Epithelial cell of proximal tubule (primary cell): ENCODE measurements around the gene DHDH. TPM values are rescaled to one million over a fixed set of nuclear protein-coding genes. Genes with fewer than 3 reads are reported as not detected.

Experiments
- DNase-seq: peaks from one replicate; pipeline ENCODE4 v3.0.0-alpha.2; 2011; ENCODE audit warnings: low read depth
- H3K4me3 ChIP-seq: 2 replicates; pipeline ENCODE4 v1.5.1; 2011; ENCODE audit warnings: low read depth, mild to moderate bottlenecking, low read length
- total RNA-seq: library from RNA; depleted of rRNA; stranded (reverse); fragments of >200 nt; gene quantifications from 2 replicates; pipeline ENCODE4 v1.2.3, GENCODE V29; 2015
- TF ChIP-seq, protein P1 (sequence below): conservative IDR thresholded peaks from 2 replicates; pipeline ENCODE4 v1.5.1; 2012; ENCODE audit warnings: low read depth, mild to moderate bottlenecking, low read length

The DHDH gene
- total RNA-seq, 1 donor from 2014 or later, result 0.35 TPM

DNA sequence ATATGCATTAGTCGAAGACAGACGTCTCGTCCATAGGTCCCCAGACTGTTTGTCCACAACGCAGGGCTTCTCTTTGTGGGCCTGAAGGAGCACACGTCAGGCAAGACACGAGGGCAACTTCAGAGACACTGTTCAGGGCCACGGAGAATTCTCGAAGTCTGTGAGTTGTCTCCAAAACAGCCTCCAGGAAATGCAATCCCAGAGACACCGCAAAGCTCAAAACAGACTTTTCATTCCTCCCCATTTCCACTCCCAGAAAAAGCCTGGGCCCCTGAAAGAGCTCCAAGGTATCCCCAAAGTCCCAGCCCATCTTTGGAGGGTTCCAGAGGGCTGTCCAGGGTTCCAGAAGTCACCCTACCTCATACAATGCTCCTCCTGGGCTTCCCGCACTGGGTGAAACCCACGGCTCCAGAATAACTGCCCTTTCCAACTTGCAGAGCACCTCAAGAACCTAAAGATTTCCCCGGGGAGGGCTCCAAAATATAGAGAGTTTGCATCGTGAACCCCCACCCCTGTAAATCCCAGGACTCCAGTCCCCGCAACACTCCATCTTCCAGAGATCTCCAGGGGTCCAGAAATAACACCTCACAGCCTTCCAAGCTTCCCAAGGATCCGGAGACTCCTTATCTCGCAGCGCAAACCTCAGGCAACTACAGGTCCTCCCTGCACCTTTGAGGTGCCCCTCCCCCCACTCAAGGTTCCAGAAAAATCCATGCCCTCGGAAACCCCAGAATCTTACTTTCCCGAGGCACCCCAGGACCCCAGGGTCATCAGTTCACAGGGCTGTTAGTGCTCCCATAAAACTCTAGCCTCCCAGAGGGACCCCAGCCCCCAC lies 30.9 kb downstream of the DHDH start:
- TF ChIP-seq, protein P1, sequence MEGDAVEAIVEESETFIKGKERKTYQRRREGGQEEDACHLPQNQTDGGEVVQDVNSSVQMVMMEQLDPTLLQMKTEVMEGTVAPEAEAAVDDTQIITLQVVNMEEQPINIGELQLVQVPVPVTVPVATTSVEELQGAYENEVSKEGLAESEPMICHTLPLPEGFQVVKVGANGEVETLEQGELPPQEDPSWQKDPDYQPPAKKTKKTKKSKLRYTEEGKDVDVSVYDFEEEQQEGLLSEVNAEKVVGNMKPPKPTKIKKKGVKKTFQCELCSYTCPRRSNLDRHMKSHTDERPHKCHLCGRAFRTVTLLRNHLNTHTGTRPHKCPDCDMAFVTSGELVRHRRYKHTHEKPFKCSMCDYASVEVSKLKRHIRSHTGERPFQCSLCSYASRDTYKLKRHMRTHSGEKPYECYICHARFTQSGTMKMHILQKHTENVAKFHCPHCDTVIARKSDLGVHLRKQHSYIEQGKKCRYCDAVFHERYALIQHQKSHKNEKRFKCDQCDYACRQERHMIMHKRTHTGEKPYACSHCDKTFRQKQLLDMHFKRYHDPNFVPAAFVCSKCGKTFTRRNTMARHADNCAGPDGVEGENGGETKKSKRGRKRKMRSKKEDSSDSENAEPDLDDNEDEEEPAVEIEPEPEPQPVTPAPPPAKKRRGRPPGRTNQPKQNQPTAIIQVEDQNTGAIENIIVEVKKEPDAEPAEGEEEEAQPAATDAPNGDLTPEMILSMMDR, result no peak
- no peak for DNase-seq
- peak overlapping the region; percentile 51 for H3K4me3 ChIP-seq

DNA sequence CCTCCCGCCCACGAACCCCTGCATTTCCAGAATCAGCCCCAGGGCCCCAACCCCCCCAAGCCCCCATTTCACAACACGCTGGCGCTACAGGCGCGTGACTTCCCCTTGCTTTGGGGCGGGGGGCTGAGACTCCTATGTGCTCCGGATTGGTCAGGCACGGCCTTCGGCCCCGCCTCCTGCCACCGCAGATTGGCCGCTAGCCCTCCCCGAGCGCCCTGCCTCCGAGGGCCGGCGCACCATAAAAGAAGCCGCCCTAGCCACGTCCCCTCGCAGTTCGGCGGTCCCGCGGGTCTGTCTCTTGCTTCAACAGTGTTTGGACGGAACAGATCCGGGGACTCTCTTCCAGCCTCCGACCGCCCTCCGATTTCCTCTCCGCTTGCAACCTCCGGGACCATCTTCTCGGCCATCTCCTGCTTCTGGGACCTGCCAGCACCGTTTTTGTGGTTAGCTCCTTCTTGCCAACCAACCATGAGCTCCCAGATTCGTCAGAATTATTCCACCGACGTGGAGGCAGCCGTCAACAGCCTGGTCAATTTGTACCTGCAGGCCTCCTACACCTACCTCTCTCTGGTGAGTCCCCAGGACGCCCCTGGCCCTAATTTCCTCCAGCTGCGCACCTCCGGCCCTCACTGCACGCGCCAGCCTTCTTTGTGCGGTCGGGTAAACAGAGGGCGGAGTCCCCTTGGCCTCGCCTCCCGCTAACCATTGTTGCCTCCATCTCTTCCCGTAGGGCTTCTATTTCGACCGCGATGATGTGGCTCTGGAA lies 31.7 kb downstream of the DHDH start, which contains the start of gene FTL:
Gene FTL (plus strand): TSS at position 270 of the 766 bp plus-strand sequence. CDS start 199 bp downstream, at position 469.
- H3K4me3 ChIP-seq, result peak within 1 kb of the TSS; percentile 96
- no peak for DNase-seq
- TF ChIP-seq, protein P1, result no peak

DNA sequence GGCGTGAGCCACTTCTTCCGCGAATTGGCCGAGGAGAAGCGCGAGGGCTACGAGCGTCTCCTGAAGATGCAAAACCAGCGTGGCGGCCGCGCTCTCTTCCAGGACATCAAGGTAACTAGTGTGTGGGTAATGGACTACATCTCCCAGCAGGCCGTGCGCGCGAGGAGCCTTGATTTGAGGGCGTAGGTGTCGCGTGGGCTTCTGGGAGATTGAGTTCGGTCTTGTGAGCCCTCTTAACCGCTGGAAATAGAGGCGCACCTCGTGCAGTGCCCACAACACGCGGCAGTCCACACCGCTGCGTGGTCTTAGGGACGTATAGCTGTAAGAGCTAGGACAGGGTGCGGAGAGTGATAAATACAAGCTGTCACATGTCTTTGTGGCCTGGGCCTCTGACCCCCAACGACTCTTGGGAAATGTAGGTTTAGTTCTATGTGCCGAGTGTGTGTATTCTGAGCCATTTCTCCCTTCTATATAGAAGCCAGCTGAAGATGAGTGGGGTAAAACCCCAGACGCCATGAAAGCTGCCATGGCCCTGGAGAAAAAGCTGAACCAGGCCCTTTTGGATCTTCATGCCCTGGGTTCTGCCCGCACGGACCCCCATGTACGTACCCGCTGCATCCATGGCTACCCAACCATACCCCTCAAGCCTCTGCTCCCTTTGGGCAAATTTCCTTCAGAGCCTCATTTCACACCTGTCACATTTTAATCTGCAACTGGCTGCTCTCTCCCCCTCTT lies 32.5 kb downstream of the DHDH start:
- peak overlapping the region; percentile 96 for H3K4me3 ChIP-seq
- DNase-seq, result no peak
- TF ChIP-seq, protein P1, result no peak

DNA sequence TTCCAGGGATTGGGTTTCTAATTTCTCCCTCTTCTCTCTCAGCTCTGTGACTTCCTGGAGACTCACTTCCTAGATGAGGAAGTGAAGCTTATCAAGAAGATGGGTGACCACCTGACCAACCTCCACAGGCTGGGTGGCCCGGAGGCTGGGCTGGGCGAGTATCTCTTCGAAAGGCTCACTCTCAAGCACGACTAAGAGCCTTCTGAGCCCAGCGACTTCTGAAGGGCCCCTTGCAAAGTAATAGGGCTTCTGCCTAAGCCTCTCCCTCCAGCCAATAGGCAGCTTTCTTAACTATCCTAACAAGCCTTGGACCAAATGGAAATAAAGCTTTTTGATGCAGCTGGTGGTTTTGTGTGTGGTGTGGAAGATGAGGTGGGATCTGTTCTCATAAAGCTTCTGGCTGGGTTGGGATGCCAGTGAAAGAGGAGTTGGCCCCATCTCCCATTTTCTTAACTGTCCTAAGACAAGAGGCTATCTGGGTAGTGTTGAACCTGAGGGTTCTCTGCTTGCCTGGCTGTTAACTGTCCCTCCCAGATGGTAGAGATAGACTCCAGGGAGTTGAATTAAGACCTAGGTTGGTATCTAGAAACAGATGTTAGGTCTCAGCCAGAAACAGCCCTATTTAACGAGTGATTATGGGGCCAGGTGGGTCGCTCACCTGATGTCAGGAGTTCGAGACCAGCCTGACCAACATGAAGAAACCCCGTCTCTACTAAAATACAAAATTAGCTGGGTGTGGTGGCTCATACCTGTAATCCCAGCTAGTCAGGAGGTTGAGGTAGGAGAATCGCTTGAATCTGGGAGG lies 33.2 kb downstream of the DHDH start:
- TF ChIP-seq, protein P1, result no peak
- H3K4me3 ChIP-seq, result peak overlapping the region; percentile 96
- no peak for DNase-seq

DNA sequence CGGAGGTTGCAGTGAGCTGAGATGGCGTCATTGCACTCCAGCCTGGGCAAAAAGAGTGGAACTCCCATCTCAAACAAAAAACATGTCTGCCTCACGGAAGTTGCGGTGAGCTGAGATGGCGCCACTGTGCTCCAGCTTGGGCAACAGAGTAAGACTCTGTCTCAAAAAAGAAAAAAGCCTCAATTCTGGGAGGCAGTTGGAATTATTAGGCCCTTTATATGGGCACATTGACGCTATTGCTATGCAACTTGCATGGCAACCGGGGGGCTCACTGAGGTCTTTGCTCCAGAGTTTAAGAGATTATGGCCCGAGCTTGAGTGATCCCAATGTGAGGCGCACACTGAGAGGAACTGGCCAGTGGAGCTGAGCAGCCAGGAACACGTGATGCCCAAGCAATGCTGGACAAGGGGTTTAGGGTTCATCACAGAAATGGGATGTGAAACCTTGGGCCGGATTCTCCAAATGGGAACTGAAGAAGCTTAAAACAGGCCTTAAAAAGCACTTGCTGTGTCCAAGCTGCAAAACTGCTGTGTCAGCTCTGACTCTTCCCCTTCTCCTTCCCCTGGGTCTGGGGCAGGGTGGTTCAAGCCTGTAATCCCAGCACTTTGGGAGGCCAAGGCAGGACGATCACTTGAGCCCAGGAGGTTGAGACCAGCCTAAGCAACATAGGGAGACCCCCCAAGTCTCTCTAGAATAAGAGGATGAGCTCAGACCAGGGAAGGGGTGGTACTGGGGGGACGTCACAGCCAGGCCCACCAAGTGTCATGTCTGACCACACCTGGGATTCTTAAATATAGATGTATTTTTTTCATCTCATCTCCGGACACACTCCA lies 34.1 kb downstream of the DHDH start:
- peak overlapping the region; percentile 96 for H3K4me3 ChIP-seq
- DNase-seq, result no peak
- TF ChIP-seq, protein P1, result no peak
